Keratinocyte (primary cell): ENCODE measurements around the gene CCDC86. TPM values are rescaled to one million over a fixed set of nuclear protein-coding genes. Genes with fewer than 3 reads are reported as not detected.

Source experiments
- DNase-seq: peaks from one replicate; pipeline ENCODE4 v3.0.0-alpha.2; 2011; ENCODE audit warnings: low read depth, missing footprints, low spot score
- FAIRE-seq: peaks from 2 replicates; lab custom pipeline; 2011; peaks lifted over from hg19 to GRCh38; lab: Jason Lieb, UNC
- H2AFZ ChIP-seq: 2 replicates; pipeline ENCODE4 v1.6.0; 2012; ENCODE audit warnings: low read length, control low read depth, inconsistent platforms; ENCODE audit not compliant: control insufficient read depth
- H3K27ac ChIP-seq: 2 replicates; pipeline ENCODE4 v1.5.1; 2011; ENCODE audit warnings: low read length; ENCODE audit not compliant: control insufficient read depth, insufficient read depth
- H3K27me3 ChIP-seq: 3 replicates; pipeline ENCODE4 v1.6.0; 2011; ENCODE audit warnings: low read length; ENCODE audit not compliant: control insufficient read depth, insufficient read depth; ENCODE audit errors: extremely low read depth
- H3K36me3 ChIP-seq, 2 experiments: 2 replicates in 1 of 2; 3 replicates in 1 of 2; pipeline ENCODE4 v1.5.1; 2011; ENCODE audit warnings: low read length in 2 of 2, mild to moderate bottlenecking in 1 of 2; ENCODE audit not compliant: control insufficient read depth in 2 of 2, insufficient read depth in 2 of 2; ENCODE audit errors: extremely low read depth in 1 of 2
- H3K4me1 ChIP-seq: 3 replicates; pipeline ENCODE4 v1.5.1; 2011; ENCODE audit warnings: low read length; ENCODE audit not compliant: control insufficient read depth, insufficient read depth; ENCODE audit errors: extremely low read depth
- H3K4me2 ChIP-seq: 3 replicates; pipeline ENCODE4 v1.6.0; 2011; ENCODE audit warnings: low read depth, low read length; ENCODE audit not compliant: control insufficient read depth, insufficient read depth; ENCODE audit errors: extremely low read depth
- H3K4me3 ChIP-seq, 3 experiments: fragments of 200-600 bp in 1 of 3; sonication (generic) in 1 of 3; 2 replicates in 2 of 3; 3 replicates in 1 of 3; pipeline ENCODE4 v1.5.1; 2011 to 2016; ENCODE audit warnings: low read length in 3 of 3, mild to moderate bottlenecking in 3 of 3, control low read depth in 2 of 3, inconsistent platforms in 1 of 3, low read depth in 1 of 3, mixed read lengths in 1 of 3, mixed run types in 1 of 3, moderate library complexity in 1 of 3; ENCODE audit not compliant: control insufficient read depth in 2 of 3, insufficient read depth in 2 of 3; ENCODE audit errors: extremely low read depth in 1 of 3
- H3K79me2 ChIP-seq: 2 replicates; pipeline ENCODE4 v1.6.0; 2012; ENCODE audit warnings: low read length; ENCODE audit not compliant: control insufficient read depth, insufficient read depth
- H3K9ac ChIP-seq: 3 replicates; pipeline ENCODE4 v1.6.0; 2011; ENCODE audit warnings: low read length; ENCODE audit not compliant: control insufficient read depth, insufficient read depth; ENCODE audit errors: extremely low read depth
- H3K9me1 ChIP-seq: 3 replicates; pipeline ENCODE4 v1.6.0; 2011; ENCODE audit warnings: low read length; ENCODE audit not compliant: control insufficient read depth, insufficient read depth; ENCODE audit errors: extremely low read depth
- H3K9me3 ChIP-seq: 2 replicates; pipeline ENCODE4 v1.5.1; 2012; ENCODE audit warnings: low read depth, low read length; ENCODE audit not compliant: control insufficient read depth
- H4K20me1 ChIP-seq: 3 replicates; pipeline ENCODE4 v1.6.0; 2011; ENCODE audit warnings: low read length; ENCODE audit not compliant: control insufficient read depth, insufficient read depth; ENCODE audit errors: extremely low read depth
- CTCF ChIP-seq, 3 experiments: IDR thresholded peaks in 1 of 3; conservative IDR thresholded peaks in 1 of 3; optimal IDR thresholded peaks in 1 of 3; 2 replicates in 2 of 3; 3 replicates in 1 of 3; pipeline versions ENCODE3 to v1.5.1; 2011; ENCODE audit warnings: low read length in 3 of 3, mild to moderate bottlenecking in 3 of 3, moderate library complexity in 2 of 3, control low read depth in 1 of 3, inconsistent platforms in 1 of 3; ENCODE audit not compliant: insufficient read depth in 2 of 3; ENCODE audit errors: extremely low read depth in 1 of 3
- EZH2 ChIP-seq: IDR thresholded peaks from one replicate; pipeline ENCODE4 v1.6.1; 2012; ENCODE audit warnings: inconsistent platforms, mild to moderate bottlenecking, low read length, moderate library complexity
- dilution Hi-C: fragments of 300-500 bp; cut with MboI; formaldehyde crosslinking; loops from one replicate; pipeline ENCODE4 v1.7.0; 2020; ENCODE audit warnings: low sequenced_read_pairs; ENCODE audit not compliant: extremely low pct_ligation_motif_present
- polyA plus RNA-seq, 5 experiments: library from polyadenylated mRNA; depleted of rRNA in 3 of 5; stranded (reverse) in 3 of 5; stranded (forward) in 1 of 5; unstranded in 1 of 5; fragments of >200 nt; gene quantifications; 1 replicate in 1 of 5; 2 replicates in 3 of 5; 3 replicates in 1 of 5; pipeline versions ENCODE4 v1.2.1 to v1.2.3, GENCODE V29; 2011 to 2012; ENCODE audit warnings: missing spikeins in 2 of 5, low read depth in 1 of 5, low replicate concordance in 1 of 5

CCDC86 gene
- polyA plus RNA-seq, 1 donor (not counting 4 experiments of a cell fraction or from before 2014, with no cell fraction given) = 29.3 TPM

GRCh38 chr11:60899977-60900376, 58.1 kb downstream of the CCDC86 start:
- Histone ChIP-seq H2AFZ (no peak overlapping the region), H3K36me3 (peaks cover 41 to 54% of the 10 kb centered on the region in 2 experiments), H3K27me3 (no peaks in the 10 kb centered on the region), H3K4me2 (no peak overlapping the region), H3K4me3 (no peak overlapping the region), H3K4me1 (peaks cover 5% of the 10 kb centered on the region), H3K9ac (no peak overlapping the region), H3K27ac (no peak overlapping the region), H3K79me2 (peaks cover 28% of the 10 kb centered on the region), H3K9me1 (no peaks in the 10 kb centered on the region), H3K9me3 (no peaks in the 10 kb centered on the region), H4K20me1 (peaks cover 7% of the 10 kb centered on the region)
- dilution Hi-C loops = no loop called here
- TF ChIP-seq CTCF (optimal IDR thresholded peaks at IDR 0.05 in 1 of 3, IDR thresholded peaks at IDR 0.05 in 1 of 3, conservative IDR thresholded peaks at IDR 0.05 in 1 of 3; ENCODE audit: extremely low read depth in 1 of 3, insufficient read depth in 2 of 3, low read length in 3 of 3) = no peak
- no peak for TF ChIP-seq EZH2
- no peak for FAIRE-seq
- DNase-seq = no peak

Other genes with a start within 250 kb of the CCDC86 start
- not detected in 3 replicates for gene MS4A8, start 142.5 kb upstream of the CCDC86 start, polyA plus RNA-seq
- gene MS4A18, start 117.4 kb upstream of the CCDC86 start, polyA plus RNA-seq = not detected in 3 replicates
- 0.03 TPM in 1 of 3 replicates, not detected in the others for gene MS4A15, start 85.2 kb upstream of the CCDC86 start, polyA plus RNA-seq
- not detected in 3 replicates for gene MS4A10, start 56.8 kb upstream of the CCDC86 start, polyA plus RNA-seq
- not detected in 3 replicates for gene PTGDR2, start 13.8 kb downstream of the CCDC86 start, polyA plus RNA-seq
- not detected in 3 replicates for gene ZP1, start 25.4 kb downstream of the CCDC86 start, polyA plus RNA-seq
- 16.9 to 67.7 TPM (median 35.4 TPM) in 3 replicates for gene PRPF19, start 64.5 kb downstream of the CCDC86 start, polyA plus RNA-seq
- 19.0 to 42.3 TPM (median 25.2 TPM) in 3 replicates for gene TMEM109, start 72.0 kb downstream of the CCDC86 start, polyA plus RNA-seq
- gene TMEM132A, start 82.3 kb downstream of the CCDC86 start, polyA plus RNA-seq = 16.6 to 54.1 TPM (median 29.7 TPM) in 3 replicates
- 0.79 to 2.0 TPM (median 1.0 TPM) in 3 replicates for gene SLC15A3, start 110.1 kb downstream of the CCDC86 start, polyA plus RNA-seq
- gene CD6, start 129.6 kb downstream of the CCDC86 start, polyA plus RNA-seq = 0.03 TPM in 3 replicates